Activated T-helper 1 cell treated with anti-CD3 and anti-CD28 coated beads, Interleukin-2, amount 50 U/mL, for 16 hours (primary cell): ENCODE measurements around the gene POMT1.
"Not testable (repeated sequence)": the region's sequence is repeated elsewhere in the genome, so short reads cannot be mapped to it uniquely, and the experiment has no call there.

Source experiments
- DNase-seq, 2 donors: peaks; one replicate each; pipeline ENCODE4 v3.0.0-alpha.2; 2020; ENCODE audit warnings: low read depth in 1 of 2, low spot score in 1 of 2

Gene POMT1

DNA sequence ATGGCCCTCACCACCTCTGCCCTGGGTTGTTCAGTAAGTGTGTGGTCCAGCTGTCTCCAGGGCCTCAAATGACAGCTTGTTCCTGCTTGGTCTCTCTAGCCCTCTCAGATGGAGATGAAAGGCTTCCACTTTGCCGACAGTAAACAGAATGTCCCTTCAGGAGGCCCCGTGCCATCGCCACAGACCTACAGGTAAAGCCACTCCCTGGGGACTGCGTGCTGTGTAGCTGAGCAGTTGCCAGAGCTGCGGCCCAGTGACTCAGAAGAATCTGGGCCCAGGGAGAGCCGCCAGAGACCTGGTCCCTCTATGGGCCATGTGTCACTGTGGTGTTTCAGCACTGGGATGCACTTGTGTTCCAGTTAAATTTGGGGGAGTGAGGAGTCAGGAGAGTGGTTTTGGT lies 10.6 kb upstream of the POMT1 start:
- DNase-seq: no peak

DNA sequence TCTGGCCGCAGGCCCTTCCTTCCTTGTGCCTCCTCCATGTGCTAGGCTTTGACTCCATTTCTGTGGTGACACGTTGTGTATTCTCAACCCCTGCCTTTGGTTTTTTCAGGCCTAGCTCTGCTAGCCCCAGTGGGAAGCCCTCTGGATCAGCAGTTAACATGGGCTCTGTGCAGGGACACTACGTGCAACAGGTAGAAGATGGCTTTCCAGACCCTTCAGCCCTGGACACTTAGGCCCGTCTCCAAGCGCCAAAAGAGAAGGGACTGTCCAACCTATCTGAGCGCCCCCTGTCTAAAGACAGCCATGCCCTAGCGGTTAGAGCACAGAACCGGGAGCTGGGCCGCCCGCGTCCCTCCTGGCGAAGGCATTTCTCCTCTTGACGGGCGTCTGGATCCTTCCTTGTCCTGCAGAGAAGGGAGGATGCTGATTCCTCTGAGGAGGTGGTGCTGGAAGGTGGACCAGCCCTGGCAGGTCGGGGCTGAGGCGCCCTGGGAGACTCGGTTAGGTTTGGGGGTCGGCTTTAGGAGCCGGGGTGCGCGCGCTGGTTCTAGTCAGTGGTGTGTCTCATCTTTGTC lies 8.3 kb upstream of the POMT1 start:
- DNase-seq: no peak

DNA sequence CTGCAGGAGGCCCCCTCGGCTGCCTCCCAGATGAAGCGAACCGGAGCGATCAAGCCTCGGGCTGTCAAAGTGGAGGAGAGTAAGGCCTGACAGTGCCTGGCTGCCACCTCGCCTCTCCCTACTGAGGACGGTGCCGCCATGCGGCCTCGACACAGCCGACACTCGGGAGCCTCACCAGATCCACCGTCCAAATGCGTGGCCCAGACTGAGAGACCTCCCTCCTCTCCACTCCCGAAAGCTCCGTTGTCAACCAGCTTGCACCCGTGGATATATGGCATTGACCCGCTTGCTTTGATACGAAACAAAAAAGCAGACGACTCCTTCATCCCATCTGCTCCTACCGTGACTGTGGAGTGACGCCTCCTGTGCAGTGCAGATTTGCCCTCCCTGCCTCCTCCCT lies 6.9 kb upstream of the POMT1 start:
- no peak for DNase-seq

DNA sequence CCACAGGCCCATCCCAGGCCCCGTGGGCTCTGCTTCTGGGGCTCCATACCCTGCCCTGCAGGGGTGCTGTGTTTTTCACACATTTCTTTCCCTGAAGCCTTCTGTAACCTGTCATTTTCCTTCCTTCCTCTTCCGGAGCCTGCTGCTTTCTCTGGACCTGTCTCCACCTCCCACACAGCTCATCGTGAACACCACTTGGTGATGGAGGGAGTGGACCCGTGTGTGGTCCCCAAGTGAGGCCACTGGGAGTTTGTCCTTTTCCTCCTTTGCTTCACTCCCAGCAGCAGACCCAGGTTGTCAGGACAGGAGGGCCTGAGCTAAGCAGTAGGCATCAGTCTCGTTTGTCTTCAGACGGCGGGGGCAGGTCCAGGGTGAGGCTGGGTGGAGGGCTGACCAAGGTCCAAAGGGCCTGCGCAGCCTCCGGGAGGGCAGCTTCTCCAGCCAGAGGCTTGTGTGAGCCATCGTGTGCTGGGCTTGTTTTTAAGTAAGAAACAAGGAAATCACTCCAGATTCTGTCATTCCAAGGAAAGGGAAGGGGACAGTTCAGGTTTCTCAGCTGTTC lies 5.8 kb upstream of the POMT1 start:
- DNase-seq: no peak

DNA sequence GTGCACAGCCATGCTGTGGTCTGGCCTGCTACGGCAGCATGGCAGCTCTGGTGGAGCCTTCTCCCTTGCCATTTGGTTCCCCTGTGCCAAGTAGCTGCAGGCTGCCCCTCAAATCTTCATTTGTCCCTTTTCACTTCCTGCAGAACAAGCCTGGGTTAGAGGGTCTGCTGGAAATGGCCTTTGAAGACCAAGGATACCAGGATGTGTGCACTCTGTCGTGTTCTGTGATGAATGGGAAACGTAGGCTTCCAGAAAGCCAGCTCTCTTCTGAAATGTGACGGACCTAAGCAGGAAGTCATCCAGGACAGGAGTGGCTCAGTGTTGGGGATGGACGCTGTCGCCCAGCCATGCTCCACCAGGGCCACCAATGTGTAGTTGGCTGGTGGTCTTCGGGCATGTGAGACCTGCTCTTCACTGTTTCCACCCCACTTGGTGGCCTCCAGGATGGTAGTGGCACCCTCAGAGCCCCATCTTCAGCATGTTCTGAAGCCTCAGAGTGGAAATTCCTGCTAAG lies 3.4 kb upstream of the POMT1 start:
- DNase-seq: no peak

DNA sequence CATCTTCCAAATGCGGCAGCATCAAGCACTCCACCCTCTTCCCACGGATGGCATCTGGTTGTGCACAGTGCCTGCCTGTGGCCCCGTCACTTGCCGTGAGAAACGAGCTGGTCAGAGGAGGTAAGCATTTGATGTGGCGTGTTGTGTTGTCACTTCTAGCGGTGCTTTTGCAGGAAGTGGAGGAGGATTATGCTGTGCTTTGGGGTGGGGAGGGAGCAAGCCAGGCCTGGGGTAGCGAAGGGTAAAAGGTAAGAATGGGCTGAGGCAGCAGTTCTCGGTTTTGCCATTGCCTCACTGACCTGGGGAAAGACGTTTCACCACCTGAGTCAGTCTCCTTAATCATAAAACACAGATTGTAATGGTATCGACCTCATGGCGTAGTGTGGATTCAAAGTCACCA lies 2.3 kb upstream of the POMT1 start:
- peak; percentile 55 to 62 for DNase-seq

DNA sequence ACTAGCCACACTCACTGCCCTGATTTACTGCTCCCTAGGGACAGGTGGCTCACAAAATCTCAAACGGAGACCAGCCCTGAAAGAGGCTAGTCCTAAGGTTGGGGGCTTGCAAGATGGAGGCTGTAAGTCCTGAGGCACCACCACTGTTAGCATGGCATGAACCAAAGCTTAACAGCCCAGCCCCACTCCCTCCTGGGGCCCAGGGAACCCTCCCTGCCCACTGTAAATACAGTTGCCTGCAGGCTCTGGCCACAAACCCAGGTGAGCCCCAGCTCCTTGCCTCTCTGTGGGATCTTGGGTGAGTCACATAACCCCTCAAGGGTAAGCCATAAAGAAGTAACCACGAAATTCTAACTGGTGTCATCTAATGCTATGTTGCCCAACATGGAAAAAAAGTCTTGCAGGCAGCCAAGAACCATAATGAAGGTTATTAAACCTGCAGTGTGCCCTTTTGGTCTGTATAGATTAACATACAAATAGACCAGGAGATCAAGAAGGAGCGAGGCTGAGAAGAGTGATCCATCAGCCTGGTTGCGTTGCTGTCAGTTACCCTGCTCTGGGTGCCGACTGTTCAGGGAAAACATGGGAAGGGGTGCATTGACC lies 1.7 kb upstream of the POMT1 start:
- peak; percentile 27 to 38 for DNase-seq

DNA sequence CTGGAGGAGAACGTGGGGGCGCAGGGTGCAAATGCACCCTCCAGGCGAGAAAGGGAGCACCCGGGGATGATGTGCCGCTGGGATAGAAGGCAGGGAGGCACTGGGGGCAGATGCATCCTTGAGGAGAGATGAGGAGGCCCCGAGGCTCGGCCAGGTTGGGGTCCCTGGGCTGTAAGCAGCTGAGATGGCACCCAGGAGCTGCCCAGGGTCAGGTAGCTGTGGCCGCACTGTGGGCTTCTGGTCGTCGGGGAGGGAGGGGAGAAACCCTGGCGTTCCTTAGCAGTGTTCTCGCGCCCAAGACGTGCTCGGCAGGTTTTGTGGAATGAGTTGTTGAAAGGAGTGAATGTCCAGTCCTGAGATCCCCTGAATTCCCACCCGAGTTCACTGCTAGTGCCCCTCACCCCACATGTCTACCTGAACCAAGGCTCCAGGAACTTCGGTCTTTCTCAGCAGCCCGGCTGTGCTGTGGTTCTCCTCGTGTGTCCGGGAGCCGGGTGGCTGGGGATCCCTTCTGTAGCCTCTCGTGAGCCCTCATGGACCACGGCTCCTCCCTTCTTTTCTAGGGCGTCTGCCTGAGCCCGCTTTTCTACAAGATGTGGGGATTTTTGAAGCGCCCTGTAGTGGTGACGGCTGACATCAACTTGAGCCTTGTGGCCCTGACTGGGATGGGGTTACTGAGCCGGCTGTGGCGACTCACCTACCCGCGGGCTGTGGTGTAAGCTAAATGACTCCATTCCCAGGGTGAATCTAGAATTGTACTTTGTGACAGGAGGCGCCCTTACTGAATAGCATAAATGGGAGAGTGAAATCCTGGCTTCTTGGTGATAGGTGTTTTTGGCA lies 1.1 kb downstream of the POMT1 start:
- peak; percentile 11 to 49 for DNase-seq

DNA sequence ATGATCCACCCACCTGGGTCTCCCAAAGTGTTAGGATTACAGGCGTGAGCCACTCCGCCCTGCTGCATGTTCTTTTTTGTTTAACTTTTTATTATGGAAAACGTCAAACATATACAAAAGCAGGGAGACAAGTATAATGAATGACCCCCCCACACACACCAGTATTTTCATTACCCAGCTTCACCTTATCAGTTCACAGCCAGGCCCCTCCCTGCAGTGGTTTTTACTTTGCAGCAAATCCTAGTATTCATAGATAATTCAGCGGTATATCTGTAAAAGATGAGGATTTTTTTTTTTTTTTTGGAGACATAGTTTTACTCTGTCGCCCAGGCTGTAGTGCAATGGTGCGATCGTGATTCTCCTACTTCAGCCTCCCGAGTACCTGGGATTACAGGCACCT lies 2.3 kb downstream of the POMT1 start:
- DNase-seq: no peak

DNA sequence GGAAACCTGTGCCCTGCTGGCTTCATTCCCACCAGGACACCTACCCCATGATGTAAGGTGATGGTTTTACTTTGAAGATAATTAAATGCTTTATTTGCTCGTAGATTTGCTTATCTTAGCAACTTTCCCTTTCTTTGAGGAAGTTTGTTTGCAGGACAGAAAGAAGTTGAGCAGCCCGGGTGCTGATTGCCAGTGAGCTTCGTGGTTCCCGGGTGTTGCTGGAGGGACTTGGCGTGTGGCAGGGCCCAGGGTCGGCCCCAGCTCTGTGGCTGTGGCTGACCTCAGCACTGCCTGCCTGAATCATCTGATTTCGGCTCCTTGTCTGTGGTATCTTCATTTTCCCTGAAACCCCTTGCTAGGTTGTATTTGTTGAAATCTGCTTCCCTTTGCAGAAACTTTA lies 8.7 kb downstream of the POMT1 start:
- DNase-seq: no peak

DNA sequence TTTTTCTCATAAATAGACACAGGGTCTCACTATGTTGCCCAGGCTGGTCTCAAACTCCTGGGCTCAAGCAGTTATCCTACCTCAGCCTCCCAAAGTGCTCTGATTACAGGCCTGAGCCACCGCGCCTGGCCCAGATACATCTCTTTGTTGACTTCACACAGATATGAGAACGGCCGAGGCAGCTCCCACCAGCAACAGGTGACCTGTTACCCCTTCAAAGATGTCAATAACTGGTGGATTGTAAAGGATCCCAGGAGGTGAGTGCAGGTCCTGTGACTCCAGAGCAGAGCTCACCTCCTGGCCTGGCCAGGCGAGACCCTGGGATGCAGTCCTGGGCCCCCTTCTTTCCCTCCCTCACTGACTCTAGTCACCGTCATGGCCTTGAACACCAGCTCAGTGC lies 9.2 kb downstream of the POMT1 start:
- DNase-seq: no peak

DNA sequence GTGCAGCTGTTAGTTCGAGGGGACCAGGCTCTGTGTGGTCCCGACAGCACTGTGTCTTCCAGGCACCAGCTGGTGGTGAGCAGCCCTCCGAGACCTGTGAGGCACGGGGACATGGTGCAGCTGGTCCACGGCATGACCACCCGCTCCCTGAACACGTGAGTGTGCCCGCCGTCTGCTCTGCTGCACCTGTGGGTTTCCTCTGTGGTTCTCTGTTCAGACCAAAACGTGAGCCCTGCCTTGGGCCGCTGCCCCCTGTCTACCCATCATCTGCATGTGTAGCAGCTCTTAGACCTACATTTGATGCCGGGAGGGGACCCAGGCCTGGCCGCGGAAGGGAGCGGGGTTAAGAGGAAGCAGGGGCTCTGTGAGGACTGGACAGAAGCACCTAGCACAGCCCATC lies 10.5 kb downstream of the POMT1 start:
- no peak for DNase-seq

DNA sequence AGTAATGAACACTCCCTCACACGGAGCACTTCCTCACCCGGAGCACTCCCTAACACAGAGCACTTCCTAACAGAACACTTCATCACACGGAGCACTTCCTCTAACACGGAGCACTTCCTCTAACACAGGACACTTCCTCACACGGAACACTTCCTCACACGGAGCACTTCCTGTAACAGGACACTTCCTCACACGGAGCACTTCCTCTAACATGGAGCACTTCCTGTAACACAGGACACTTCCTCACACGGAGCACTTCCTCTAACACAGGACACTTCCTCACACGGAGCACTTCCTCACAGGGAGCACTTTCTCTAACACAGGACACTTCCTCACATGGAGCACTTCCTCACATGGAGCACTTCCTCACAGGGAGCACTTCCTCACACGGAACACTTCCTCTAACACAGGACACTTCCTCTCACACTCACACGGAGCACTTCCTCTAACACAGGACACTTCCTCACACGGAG lies 12.9 kb downstream of the POMT1 start:
- DNase-seq: not testable (repeated sequence)

DNA sequence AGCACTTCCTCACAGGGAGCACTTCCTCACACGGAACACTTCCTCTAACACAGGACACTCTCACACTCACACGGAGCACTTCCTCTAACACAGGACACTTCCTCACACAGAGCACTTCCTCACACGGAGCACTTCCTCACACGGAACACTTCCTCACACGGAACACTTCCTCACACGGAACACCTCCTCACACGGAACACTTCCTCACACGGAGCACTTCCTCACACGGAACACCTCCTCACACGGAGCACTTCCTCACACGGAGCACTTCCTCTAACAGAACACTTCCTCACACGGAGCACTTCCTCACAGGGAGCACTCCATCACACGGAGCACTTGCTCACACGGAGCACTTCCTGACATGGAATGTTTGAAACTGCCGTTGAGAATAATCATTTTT lies 13.4 kb downstream of the POMT1 start:
- no peak for DNase-seq

DNA sequence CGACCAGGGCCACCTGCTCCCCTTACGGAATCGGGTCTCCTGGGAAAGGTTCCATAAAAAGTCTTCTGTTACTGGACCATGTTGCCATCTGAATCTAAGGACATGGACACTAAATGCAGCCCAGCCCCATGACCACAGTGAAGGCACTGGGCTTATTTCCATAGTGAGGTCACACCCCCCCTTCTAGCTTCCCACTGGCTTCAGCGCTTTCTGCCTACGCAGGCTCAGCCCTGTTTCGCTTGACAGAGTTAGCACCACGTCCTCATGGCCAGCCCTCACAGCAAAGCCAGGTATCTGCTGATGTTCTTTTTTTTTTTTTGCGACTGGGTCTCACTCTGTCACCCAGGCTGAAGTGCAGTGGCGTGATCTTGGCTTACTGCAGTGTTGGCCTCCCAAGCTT lies 14.2 kb downstream of the POMT1 start:
- no peak for DNase-seq

DNA sequence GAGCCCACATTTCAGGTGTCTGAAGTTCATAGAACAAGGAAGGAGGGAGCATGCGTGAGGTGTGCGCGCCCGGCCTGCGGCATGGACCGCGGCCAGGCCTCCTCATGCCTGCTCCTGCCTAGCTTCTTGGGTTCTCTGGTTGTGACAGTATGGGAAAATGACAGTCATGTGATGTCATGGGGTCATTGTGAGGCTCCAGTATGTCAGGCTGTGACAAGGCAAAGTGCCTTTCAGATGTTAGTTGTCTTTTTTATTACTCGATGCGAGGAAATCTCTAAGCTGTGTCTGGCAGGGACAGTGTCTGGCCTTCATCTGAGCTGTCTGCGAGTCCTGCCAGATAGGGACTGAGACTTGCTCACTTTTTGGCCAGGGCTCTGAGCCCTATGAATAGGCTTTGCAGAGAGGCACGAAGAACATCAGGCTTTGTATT lies 15.1 kb downstream of the POMT1 start:
- DNase-seq: no peak

DNA sequence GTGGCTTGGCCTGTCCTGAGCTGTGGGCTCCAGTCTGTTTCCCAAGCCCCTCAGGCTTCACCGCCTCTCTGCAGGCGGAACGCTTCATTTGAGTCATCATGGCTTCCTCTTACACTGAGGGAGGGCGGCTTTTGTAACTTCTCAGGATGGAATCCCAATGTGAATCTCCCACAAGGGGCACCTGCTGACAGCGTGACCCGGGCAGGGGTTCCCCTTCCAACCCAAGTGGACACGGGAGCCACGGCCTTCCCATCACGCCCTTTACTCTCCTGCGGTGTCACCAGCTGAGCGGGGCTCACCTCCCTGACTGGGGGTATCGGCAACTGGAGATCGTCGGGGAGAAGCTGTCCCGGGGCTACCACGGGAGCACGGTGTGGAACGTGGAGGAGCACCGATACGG lies 15.8 kb downstream of the POMT1 start:
- no peak for DNase-seq

DNA sequence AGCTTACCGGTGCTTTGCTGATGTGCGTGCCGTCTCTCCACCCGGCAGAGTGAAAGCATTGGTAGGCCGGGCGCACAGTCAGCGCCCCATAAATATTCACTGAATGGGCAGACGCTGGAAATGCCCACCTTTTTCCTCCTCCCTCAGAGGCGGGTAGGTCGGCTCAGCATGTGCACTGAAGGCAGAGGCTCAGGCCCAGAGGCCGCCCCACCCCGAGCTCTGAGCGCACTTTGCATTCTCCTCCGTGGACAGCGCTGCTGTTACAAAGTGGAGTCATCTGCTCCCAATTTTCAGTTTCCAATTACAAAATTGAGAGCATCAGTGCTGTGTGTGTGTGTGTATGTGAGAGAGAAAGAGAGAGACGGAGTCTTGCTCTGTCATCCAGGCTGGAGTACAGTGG lies 17.8 kb downstream of the POMT1 start:
- DNase-seq: no peak

DNA sequence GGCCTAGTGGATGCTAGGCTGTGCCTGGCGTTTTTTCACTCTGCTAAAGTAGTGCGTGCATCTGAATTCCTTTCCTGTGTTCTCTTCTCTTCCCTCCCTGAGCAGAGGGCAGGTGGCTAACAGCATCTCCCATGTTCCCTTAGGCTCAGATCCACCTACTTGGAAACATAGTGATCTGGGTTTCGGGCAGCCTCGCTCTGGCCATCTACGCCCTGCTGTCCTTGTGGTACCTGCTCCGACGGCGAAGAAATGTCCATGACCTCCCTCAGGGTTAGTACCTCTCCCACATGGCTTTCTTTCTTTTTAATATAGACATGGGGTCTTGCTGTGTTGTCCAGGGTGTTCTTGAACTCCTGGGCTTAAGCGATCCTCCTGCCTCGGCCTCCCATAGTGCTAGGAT lies 18.5 kb downstream of the POMT1 start:
- no peak for DNase-seq

DNA sequence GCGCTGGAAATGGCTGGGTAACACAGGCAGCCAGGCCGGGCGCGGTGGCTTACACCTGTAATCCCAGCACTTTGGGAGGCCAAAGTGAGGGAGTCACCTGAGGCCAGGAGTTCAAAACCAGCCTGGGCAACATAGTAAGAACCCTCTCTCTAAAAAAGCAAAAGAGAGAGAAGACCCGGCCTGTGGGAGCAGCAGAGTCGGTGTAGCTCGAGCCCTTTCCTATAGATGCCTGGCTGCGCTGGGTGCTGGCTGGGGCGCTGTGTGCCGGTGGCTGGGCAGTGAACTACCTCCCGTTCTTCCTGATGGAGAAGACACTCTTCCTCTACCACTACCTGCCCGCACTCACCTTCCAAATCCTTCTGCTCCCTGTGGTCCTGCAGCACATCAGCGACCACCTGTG lies 19.1 kb downstream of the POMT1 start:
- no peak for DNase-seq

DNA sequence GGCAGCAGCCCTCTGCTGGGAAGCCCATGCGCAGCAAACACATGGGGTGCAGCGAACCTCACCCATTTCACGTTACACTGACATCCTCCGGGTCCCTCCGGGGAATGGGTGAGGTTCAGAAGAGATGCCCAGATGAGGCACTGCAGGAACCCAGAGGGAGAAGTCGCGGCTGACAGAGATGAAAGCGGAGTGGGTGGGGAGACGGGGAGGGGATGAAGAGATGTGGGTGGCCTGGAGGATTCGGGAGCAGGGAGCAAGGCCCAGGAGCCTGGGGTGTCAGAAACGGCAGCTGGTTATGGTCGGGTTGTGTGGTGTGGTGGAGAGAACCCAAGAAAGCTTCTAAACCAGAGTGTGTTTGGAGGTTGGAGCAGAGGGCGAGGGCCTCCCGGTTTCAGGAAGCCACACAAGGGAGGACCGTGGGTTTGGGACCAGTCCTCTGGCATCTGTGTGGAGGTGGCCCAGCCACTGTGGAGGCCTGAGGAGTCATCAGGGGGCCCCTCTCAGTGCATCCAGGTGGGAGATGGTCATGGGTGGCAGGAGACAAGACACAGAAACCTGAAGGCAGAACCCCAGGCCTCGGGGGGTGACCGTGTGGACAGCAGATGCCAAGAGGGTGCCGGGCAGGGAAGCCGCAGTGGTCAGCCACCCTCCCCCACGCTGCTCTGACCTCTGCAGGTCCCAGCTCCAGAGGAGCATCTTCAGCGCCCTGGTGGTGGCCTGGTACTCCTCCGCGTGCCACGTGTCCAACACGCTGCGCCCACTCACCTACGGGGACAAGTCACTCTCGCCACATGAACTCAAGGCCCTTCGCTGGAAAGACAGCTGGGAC lies 19.8 kb downstream of the POMT1 start:
- no peak for DNase-seq
